ENCODE data around the gene ATP5F1D. TPM values are rescaled to one million over a fixed set of nuclear protein-coding genes. Genes with fewer than 3 reads are reported as not detected.

ATP5F1D gene
- total and polyA plus RNA-seq, 2 of the 13 experiments (the other 11 are each of a cell fraction or from before 2014, with no cell fraction given) = 39.4 to 78.7 TPM

- Histone ChIP-seq H3K79me2 (ENCODE audit: insufficient read depth, low read length) (peaks cover 25% of the 10 kb centered on the region), H2AFZ (ENCODE audit: low read length) (no peak overlapping the region), H3K9ac (ENCODE audit: insufficient read depth, low read depth, low read length) (peak overlapping the region; percentile 69), H3K4me1 (ENCODE audit: insufficient read depth, low read length) (peaks cover 63% of the 10 kb centered on the region), H3K36me3 (replicated peaks in 1 of 2; ENCODE audit: control insufficient read depth in 1 of 2, insufficient read depth in 2 of 2, low read length in 2 of 2) (peaks cover 0 to 2% of the 10 kb centered on the region in 2 experiments; a peak in 1 of 5 replicates), H3K27ac (ENCODE audit: extremely low read length, insufficient read depth, low read length) (peak overlapping the region; percentile 96), H3K4me3 (replicated peaks in 1 of 3; ENCODE audit: insufficient read depth in 1 of 3, low read depth in 2 of 3, low read length in 3 of 3) (peak overlapping the region; percentile 41 to 80 (median 52); a peak in 5 of 6 replicates), H4K20me1 (ENCODE audit: insufficient read depth, low read length) (peaks cover 6% of the 10 kb centered on the region; the same call in 1 of the 2 replicates), H3K4me2 (ENCODE audit: low read depth, low read length) (peak overlapping the region; percentile 81), H3K27me3 (ENCODE audit: control insufficient read depth in 1 of 2, insufficient read depth in 2 of 2, low read length in 2 of 2) (no peaks in the 10 kb centered on the region), H3K9me3 (ENCODE audit: low read length) (no peaks in the 10 kb centered on the region)
- BruUV-seq (replicated peaks) = no TSS peak
- ChIA-PET POLR2A (interaction anchor here (1.7 to 10.1 kb wide), 8 partner anchors 8 to 128 kb away, joined by 5 to 469 read pairs (median 33); partner anchors contain the start of genes CIRBP and FAM174C), CTCF (ENCODE audit: low intra/inter-chr PET ratio, low total read pairs) (interaction anchor here (3.3 kb wide), 1 partner anchor 21 kb away, joined by 60 read pairs; no protein-coding TSS in a partner anchor)
- peak; percentile 13 for ATAC-seq
- FAIRE-seq = peak; percentile 21
- 0% methylated on average over 6 of the region's 26 CpGs for WGBS (ENCODE audit: low lambda C conversion rate)
- DNase-seq (ENCODE audit: low spot score) = peak; percentile 65
- in situ Hi-C loops (cut with HindIII; ENCODE audit: extremely low pct_ligation_motif_present, low pct_unique_long_range_greater_than_20kb) (no loop called here), intact Hi-C loops (cut with micrococcal nuclease; ENCODE audit: unreplicated experiment) (loop anchor here (1.0 kb wide), 1 partner anchor 21 kb away; no protein-coding TSS in a partner anchor)
- no peak for TF ChIP-seq FOXA3 (CRISPR knock-in tag; IDR thresholded peaks at IDR 0.05)
- TF ChIP-seq ZNF205 (CRISPR knock-in tag; IDR thresholded peaks at IDR 0.05) = no peak
- TF ChIP-seq, protein P1, sequence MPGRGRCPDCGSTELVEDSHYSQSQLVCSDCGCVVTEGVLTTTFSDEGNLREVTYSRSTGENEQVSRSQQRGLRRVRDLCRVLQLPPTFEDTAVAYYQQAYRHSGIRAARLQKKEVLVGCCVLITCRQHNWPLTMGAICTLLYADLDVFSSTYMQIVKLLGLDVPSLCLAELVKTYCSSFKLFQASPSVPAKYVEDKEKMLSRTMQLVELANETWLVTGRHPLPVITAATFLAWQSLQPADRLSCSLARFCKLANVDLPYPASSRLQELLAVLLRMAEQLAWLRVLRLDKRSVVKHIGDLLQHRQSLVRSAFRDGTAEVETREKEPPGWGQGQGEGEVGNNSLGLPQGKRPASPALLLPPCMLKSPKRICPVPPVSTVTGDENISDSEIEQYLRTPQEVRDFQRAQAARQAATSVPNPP (CRISPR knock-in tag; IDR thresholded peaks at IDR 0.05) = no peak
- TF ChIP-seq SOX13 (IDR thresholded peaks at IDR 0.05) = no peak
- peak in 1 of 2 experiments; percentile 51; a peak in 1 of 4 replicates for TF ChIP-seq SOX13 (CRISPR knock-in tag; conservative IDR thresholded peaks at IDR 0.05 in 1 of 2, IDR thresholded peaks at IDR 0.05 in 1 of 2)
- TF ChIP-seq FOXA1 (IDR thresholded peaks at IDR 0.05) = no peak
- no peak for TF ChIP-seq FOXA1 (CRISPR knock-in tag; IDR thresholded peaks at IDR 0.05)
- no peak for TF ChIP-seq RFX5 (IDR thresholded peaks at IDR 0.05; ENCODE audit: low read depth, low read length)
- TF ChIP-seq, protein P2, sequence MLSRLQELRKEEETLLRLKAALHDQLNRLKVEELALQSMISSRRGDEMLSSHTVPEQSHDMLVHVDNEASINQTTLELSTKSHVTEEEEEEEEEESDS (CRISPR knock-in tag; IDR thresholded peaks at IDR 0.05; ENCODE audit: borderline replicate concordance) = no peak
- TF ChIP-seq, protein P3, sequence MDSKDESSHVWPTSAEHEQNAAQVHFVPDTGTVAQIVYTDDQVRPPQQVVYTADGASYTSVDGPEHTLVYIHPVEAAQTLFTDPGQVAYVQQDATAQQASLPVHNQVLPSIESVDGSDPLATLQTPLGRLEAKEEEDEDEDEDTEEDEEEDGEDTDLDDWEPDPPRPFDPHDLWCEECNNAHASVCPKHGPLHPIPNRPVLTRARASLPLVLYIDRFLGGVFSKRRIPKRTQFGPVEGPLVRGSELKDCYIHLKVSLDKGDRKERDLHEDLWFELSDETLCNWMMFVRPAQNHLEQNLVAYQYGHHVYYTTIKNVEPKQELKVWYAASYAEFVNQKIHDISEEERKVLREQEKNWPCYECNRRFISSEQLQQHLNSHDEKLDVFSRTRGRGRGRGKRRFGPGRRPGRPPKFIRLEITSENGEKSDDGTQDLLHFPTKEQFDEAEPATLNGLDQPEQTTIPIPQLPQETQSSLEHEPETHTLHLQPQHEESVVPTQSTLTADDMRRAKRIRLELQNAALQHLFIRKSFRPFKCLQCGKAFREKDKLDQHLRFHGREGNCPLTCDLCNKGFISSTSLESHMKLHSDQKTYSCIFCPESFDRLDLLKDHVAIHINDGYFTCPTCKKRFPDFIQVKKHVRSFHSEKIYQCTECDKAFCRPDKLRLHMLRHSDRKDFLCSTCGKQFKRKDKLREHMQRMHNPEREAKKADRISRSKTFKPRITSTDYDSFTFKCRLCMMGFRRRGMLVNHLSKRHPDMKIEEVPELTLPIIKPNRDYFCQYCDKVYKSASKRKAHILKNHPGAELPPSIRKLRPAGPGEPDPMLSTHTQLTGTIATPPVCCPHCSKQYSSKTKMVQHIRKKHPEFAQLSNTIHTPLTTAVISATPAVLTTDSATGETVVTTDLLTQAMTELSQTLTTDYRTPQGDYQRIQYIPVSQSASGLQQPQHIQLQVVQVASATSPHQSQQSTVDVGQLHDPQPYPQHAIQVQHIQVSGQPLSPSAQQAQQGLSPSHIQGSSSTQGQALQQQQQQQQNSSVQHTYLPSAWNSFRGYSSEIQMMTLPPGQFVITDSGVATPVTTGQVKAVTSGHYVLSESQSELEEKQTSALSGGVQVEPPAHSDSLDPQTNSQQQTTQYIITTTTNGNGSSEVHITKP (CRISPR knock-in tag; IDR thresholded peaks at IDR 0.05; ENCODE audit: low read depth) = no peak
- no peak for TF ChIP-seq TOE1 (CRISPR knock-in tag; IDR thresholded peaks at IDR 0.05)
- no peak for TF ChIP-seq DMTF1 (CRISPR knock-in tag; IDR thresholded peaks at IDR 0.05)
- TF ChIP-seq TP53 (CRISPR knock-in tag; conservative IDR thresholded peaks at IDR 0.05) = no peak
- TF ChIP-seq MAFG (CRISPR knock-in tag; IDR thresholded peaks at IDR 0.05) = no peak
Observed at GRCh38 chr19:1245494-1246264, 4.1 kb downstream of the ATP5F1D start.

Measured in HepG2 (cell line).